T-helper 17 cell (primary cell): ENCODE data around the gene KMT2A. TPM values are rescaled to one million over a fixed set of nuclear protein-coding genes. Genes with fewer than 3 reads are reported as not detected.
"Not testable (repeated sequence)": the region's sequence is repeated elsewhere in the genome, so short reads cannot be mapped to it uniquely, and the experiment has no call there.

Source experiments
- ATAC-seq: fragments of 150-1000 bp; cut with Tn5 transposase; 2 replicates; pipeline ENCODE4 v1.10.0; 2021; ENCODE audit warnings: mild to moderate bottlenecking, moderate library complexity
- DNase-seq, 3 donors: peaks; one replicate each; pipeline versions ENCODE4 v3.0.0 to v3.0.0-alpha.2; 2020 to 2021
- H3K9me3 ChIP-seq: one replicate; pipeline ENCODE4 v1.7.0; 2013; ENCODE audit warnings: low read length, mild to moderate bottlenecking; ENCODE audit not compliant: control insufficient read depth, poor library complexity, severe bottlenecking
- H3K27ac Mint-ChIP-seq: one replicate; pipeline ENCODE4 v1.8.0; 2022; ENCODE audit warnings: mild to moderate bottlenecking, moderate library complexity, mixed read lengths
- H3K27me3 Mint-ChIP-seq: one replicate; pipeline ENCODE4 v1.8.0; 2022; ENCODE audit warnings: mixed read lengths
- H3K36me3 Mint-ChIP-seq: one replicate; pipeline ENCODE4 v1.8.0; 2022; ENCODE audit warnings: low read depth, mixed read lengths
- H3K4me1 Mint-ChIP-seq: one replicate; pipeline ENCODE4 v1.8.0; 2022; ENCODE audit warnings: mild to moderate bottlenecking, mixed read lengths
- H3K4me3 Mint-ChIP-seq: one replicate; pipeline ENCODE4 v1.8.0; 2022; ENCODE audit warnings: mild to moderate bottlenecking, moderate library complexity, mixed read lengths
- total RNA-seq, 4 donors: library from RNA in 2 of 4; stranded (reverse) in 2 of 4; gene quantifications; one replicate each; pipeline ENCODE4 v1.2.3 and lab custom pipeline; 2022 to 2026

The KMT2A gene
- total RNA-seq, 2 donors from 2014 or later, result 156 to 178 TPM

DNA sequence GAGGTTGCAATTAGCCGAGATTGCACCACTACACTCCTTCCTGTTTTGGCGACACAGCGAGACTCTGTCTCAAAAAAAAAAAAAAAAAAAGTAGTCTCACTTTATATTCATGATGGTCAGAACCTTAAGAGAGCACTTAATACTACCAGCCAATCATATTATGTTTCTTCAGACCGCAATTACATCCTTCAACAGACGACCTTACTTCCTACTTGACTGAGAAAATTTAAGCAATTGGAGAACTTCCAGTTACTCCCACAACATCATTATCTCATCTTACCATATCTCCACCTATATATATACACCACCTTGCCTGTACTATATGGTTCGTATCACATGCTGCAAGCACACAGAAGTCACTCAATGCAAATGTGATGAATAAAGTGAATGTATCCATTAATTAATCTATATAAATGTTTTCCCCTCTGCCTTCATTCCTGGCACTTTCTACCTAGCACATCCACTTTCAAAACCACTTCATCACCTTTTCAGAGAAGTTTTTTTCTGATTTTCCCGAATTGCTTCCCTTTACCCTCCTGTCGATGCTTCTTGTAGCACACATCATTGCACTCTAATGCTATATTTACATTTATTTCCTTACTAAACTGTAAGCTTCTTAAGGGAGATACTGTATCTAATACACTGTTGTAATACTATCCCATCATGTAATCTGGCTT, 21.1 kb upstream of the KMT2A start:
- Mint-ChIP-seq H3K36me3 (peaks cover 5% of the 10 kb centered on the region), H3K4me3 (no peak overlapping the region), H3K27me3 (no peaks in the 10 kb centered on the region), H3K27ac (no peak overlapping the region), H3K4me1 (peaks cover 4% of the 10 kb centered on the region)
- DNase-seq (no peak), ATAC-seq (no peak)
- no peaks in the 10 kb centered on the region for H3K9me3 ChIP-seq

DNA sequence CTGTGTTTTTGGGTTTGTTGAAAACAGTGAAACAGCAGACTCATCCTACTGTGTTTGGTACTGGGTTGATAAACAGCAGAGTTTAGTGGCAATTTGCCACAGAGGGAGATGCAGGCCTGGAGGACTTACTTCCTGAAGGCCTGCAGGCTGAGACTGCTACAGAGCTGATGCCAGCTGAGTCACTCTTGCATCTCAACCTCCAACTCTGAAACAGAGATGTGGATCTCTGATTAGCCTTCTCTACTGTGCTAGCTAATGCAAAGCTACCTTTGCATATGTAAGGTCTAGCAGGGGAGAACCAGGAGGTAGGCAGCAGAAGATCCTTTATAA, 20.6 kb upstream of the KMT2A start:
- H3K9me3 ChIP-seq, result no peaks in the 10 kb centered on the region
- Mint-ChIP-seq H3K27ac (no peak overlapping the region), H3K4me1 (peaks cover under 1% of the 10 kb centered on the region), H3K36me3 (peaks cover 5% of the 10 kb centered on the region), H3K27me3 (no peaks in the 10 kb centered on the region), H3K4me3 (no peak overlapping the region)
- DNase-seq (no peak), ATAC-seq (peak; percentile 56)

DNA sequence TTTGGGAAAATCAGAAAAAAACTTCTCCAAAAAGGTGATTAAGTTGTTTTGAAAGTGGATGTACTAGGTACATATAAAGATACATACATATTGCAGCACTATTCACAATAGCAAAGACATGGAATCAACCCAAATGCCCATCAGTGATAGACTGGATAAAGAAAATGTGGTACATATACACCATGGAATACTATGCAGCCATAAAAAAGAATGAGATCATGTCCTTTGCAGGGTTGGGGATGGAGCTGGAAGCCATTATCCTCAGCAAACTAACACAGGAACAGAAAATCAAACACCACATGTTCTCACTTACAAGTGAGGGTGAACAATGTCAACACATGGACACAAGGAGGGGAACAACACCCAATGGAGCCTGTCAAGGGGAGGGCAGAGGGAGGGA, 19.4 kb upstream of the KMT2A start:
- H3K4me3 Mint-ChIP-seq, H3K27ac Mint-ChIP-seq, H3K36me3 Mint-ChIP-seq: not testable (repeated sequence)

DNA sequence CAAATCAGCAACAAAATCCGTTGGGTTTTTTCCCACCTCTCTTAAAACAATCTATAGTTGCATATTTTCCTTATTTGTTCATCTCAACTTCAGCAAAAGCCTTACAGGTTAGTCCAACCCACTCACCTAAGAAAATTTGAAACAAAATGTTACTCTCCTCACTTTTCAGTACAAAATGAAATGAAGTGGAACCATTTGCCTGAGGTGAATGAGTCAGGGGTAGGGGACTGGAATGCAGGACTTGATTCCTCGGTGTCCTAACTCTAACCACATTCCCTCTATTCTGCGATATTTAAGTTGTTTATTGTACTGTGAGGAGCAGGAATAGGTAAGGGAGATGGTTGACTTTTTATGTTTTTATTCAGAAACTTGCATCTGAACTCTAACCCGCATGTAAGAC, 18.5 kb upstream of the KMT2A start:
- no peak overlapping the region for H3K27ac Mint-ChIP-seq
- ATAC-seq, result no peak
- no peaks in the 10 kb centered on the region for H3K27me3 Mint-ChIP-seq
- H3K9me3 ChIP-seq, result no peaks in the 10 kb centered on the region
- DNase-seq, result no peak
- H3K4me3 Mint-ChIP-seq, result no peak overlapping the region
- peaks cover 6% of the 10 kb centered on the region for H3K4me1 Mint-ChIP-seq
- H3K36me3 Mint-ChIP-seq, result peaks cover 8% of the 10 kb centered on the region

More for the DNA sequence above, 19.4 kb upstream of the KMT2A start:
- not testable (repeated sequence) for H3K9me3 ChIP-seq, H3K4me1 Mint-ChIP-seq, ATAC-seq, H3K27me3 Mint-ChIP-seq, DNase-seq

DNA sequence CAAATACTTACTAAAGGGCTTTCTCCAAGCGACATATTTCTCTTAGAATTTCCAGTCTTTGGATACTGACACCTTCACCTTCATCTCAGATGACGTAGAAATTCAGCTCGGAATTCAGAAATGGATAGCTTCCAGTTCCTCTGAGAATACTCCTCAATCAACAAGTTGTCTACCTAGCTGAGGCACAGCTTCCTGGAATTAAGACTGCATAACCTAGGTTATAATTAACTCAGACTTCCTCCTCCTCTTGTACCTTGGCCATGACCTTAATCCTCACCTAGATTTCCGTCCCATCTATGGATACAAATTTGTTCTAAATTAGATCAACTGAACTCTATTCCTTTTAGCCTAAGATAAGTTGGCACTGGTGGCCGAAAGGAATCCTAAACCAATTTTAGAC, 17.5 kb upstream of the KMT2A start:
- H3K4me1 Mint-ChIP-seq, result peaks cover 6% of the 10 kb centered on the region

DNA sequence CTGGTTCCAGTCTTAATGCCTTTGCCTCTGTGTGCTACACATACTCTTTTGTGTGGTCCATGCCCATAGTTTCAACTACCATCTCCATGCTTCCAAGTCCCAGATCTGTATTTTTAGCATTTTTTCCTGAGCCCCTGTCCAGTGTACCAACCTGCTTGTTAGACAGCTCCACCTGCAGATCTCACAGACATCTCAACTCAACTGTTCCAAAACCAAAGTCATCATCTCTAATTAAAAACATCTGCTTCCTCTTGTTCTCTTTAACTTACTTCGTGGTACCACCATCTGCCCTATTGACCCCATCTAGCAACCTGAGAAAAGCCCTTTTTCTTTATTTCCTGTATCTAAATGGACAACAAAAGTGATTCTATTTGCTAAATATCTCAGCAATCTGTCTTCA, 8.6 kb upstream of the KMT2A start:
- Mint-ChIP-seq H3K36me3 (peaks cover 6% of the 10 kb centered on the region), H3K4me1 (peaks cover 13% of the 10 kb centered on the region), H3K4me3 (no peak overlapping the region), H3K27ac (peak overlapping the region; percentile 83), H3K27me3 (no peaks in the 10 kb centered on the region)
- DNase-seq (no peak), ATAC-seq (no peak)
- no peaks in the 10 kb centered on the region for H3K9me3 ChIP-seq

More for the DNA sequence above, 17.5 kb upstream of the KMT2A start:
- H3K36me3 Mint-ChIP-seq, result peaks cover 6% of the 10 kb centered on the region
- ATAC-seq, result no peak
- no peak for DNase-seq
- no peaks in the 10 kb centered on the region for H3K9me3 ChIP-seq
- H3K27me3 Mint-ChIP-seq, result no peaks in the 10 kb centered on the region
- no peak overlapping the region for H3K4me3 Mint-ChIP-seq
- H3K27ac Mint-ChIP-seq, result no peak overlapping the region

DNA sequence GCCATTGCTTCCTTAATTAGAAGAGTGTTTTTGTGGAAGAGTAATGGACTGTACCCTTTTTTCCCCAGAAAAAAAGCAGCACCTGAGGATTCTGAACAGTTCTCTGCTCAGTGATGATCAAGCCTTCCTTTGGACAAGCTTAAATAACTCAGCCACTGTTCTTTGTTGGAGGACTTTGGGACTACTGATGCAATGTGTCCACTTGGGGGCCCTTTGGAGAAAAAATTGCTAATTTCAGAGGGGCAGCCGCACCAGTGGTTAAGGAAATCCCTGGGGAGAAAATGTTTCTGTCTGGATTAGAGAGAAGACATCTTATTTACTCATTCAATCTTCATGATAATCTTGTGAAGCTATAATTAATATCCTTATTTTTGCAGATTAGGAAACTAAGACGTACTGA, 5.3 kb upstream of the KMT2A start:
- H3K27ac Mint-ChIP-seq, result no peak overlapping the region
- no peak overlapping the region for H3K4me3 Mint-ChIP-seq
- peaks cover 3% of the 10 kb centered on the region for H3K36me3 Mint-ChIP-seq
- H3K27me3 Mint-ChIP-seq, result no peaks in the 10 kb centered on the region
- DNase-seq (no peak), ATAC-seq (no peak)
- no peaks in the 10 kb centered on the region for H3K9me3 ChIP-seq
- H3K4me1 Mint-ChIP-seq, result peaks cover 23% of the 10 kb centered on the region

DNA sequence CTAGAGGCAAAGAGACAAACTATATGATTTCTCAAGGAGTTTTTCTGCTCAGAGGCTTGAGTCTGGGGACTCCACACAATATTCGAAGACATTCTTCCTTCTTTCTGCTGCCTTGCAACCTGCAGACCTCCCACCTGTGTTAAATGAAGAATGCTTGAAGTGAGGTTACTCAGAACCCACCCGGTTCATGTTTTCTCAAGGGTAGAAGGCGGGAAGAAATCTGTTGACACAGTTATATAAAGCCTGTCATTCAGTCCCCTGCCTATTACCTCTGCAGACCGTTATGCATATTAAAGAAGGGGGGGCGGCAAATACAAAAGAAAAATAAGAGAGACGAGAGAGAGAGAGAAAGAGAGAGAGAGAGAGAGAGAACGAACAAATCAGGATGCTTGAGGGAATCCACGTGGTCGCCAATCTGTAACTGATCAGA, 2.2 kb upstream of the KMT2A start:
- no peak for ATAC-seq
- no peaks in the 10 kb centered on the region for H3K36me3 Mint-ChIP-seq
- peak overlapping the region; percentile 98 for H3K4me3 Mint-ChIP-seq
- DNase-seq, result no peak
- no peaks in the 10 kb centered on the region for H3K9me3 ChIP-seq
- H3K27ac Mint-ChIP-seq, result peak overlapping the region; percentile 95
- H3K27me3 Mint-ChIP-seq, result no peaks in the 10 kb centered on the region
- H3K4me1 Mint-ChIP-seq, result peaks cover 32% of the 10 kb centered on the region

DNA sequence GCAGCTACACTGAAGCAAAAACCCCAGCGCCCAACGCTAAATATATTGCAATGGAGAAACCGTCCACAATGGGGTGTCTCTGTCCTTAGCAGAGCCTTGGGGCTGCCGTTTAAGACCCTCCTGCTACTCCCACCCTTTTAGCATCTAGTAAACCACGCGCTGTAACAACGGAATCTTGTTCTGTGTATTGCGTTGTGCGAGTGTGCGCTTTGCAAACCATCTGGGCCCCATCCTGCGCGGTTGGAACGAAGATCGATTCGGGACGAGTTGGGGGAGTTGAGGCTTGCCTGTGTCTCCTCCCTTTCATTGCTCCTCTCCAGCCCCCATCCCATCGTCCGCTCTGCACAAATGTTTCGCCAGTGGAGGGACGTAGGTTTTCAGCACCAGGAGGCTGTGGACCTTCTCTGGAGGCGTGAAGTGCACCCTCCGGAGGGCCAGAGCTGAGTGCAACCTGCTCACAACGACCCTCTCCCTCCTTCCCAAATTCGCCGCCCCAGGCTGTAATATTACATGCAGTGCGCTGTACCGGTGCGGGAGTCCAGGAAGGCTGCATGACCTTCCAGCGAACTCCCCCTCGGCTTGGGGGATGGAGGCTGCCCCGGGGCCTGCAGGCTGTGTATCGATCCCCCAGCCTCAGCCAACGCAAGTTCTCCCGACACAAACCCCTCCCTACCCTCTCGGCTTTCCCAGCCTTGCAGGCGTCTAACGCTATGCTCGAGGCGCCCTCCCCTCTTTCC, 1.6 kb upstream of the KMT2A start:
- DNase-seq (peak; percentile 20 to 26 (median 22)), ATAC-seq (peak; percentile 26)
- peak overlapping the region; percentile 98 for H3K4me3 Mint-ChIP-seq
- H3K9me3 ChIP-seq, result no peaks in the 10 kb centered on the region
- H3K4me1 Mint-ChIP-seq, result peaks cover 35% of the 10 kb centered on the region
- H3K27ac Mint-ChIP-seq, result peak overlapping the region; percentile 95
- no peaks in the 10 kb centered on the region for H3K27me3 Mint-ChIP-seq
- H3K36me3 Mint-ChIP-seq, result no peaks in the 10 kb centered on the region

DNA sequence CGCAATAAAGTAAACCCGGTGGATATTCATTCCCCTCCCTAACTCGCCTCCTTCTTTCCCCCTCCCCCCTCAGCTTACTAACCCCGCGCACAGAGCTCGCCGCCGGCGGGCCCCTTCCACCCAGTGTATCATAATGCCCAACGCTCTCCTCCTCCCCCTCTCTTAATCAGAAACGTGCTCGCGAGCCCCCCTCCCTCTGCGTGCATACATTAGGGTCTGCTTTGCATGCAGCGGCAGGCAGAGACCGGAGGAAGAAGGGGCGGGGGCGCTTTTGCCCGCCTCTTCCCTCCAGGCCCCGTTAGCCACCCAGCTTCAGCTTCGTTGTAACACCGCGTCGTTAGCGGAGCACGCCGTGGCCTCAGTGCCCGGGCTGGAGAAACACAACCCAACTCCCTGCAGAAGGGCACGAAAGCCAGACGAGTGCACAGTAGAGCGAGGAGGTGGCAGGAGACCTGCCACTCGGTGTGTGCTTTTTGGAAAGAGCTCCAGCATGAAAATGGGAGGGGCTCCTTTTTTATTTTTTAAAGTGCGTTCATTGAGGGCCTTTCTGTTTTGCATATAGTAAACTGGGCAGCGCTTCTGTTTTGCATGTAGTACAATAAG, 901 bp upstream of the KMT2A start:
- Mint-ChIP-seq H3K27me3 (no peaks in the 10 kb centered on the region), H3K4me1 (peaks cover 41% of the 10 kb centered on the region), H3K27ac (peak overlapping the region; percentile 95), H3K4me3 (peak overlapping the region; percentile 98), H3K36me3 (no peaks in the 10 kb centered on the region)
- H3K9me3 ChIP-seq, result no peaks in the 10 kb centered on the region
- DNase-seq (peak; percentile 34 to 59 (median 54)), ATAC-seq (peak; percentile 5)

DNA sequence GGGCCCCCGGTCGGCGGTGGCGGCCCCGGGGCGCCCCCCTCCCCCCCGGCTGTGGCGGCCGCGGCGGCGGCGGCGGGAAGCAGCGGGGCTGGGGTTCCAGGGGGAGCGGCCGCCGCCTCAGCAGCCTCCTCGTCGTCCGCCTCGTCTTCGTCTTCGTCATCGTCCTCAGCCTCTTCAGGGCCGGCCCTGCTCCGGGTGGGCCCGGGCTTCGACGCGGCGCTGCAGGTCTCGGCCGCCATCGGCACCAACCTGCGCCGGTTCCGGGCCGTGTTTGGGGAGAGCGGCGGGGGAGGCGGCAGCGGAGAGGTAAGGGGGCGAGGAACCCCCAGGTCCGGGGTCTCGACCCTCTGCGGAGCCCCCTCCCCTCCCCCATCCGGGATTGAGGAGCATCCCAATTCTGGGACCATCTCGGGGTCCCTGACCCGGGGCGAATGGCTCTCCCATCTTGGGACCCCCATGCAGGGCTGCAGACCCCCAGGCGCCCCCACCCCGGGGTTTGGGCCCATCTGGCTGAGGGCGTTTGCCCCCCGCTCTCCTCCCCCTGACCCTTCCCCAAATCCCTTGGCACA, 431 bp downstream of the KMT2A start:
- ATAC-seq (peak; percentile 37), DNase-seq (peak; percentile 41 to 71 (median 64))
- Mint-ChIP-seq H3K4me3 (peak overlapping the region; percentile 98), H3K27ac (peak overlapping the region; percentile 96), H3K27me3 (no peaks in the 10 kb centered on the region), H3K4me1 (peaks cover 50% of the 10 kb centered on the region), H3K36me3 (no peaks in the 10 kb centered on the region)
- H3K9me3 ChIP-seq, result no peaks in the 10 kb centered on the region

DNA sequence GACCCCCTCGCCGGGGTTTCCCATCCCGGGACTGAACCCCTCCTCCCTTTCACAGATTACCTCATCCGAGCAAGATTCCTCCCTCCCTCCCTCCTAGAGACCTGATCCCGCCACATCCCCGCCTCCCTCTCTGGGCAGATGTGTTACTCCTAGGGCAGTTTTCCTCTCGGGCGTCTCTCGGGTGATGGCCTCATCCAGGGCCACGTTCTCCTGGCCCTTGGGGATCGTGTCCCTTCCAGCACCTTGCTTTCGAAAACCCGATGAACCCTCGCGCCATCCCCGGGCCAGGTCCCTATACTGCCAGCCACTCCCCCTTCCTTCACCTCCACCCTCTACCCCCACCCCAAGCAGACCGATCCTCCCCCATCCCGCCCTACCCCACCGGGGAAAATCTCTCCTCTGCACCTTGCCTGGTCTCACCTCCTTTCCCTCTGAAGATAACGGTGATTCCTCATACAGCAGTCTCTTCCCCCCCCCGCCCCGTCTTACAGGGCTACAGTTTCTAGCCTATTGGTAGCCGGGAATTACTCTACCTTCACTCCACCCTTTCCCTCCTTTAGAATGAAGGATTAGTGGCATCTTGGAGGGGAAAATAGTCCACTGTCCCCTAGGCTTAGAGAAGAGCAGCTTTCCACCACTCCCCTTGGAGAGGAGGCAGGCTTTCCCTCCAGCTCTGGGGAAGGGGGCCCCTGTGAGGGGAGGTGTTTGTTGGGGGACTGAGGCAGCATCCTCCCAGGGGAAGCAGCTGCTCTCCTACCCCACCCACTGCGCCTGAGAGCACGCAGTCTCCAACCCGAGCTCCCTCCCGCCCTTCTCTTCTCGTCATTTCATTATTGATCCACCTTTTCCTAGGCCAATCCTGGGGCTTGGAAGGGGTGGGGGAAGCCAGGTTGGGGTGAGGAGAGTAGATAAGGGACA, 1.2 kb downstream of the KMT2A start:
- no peak for ATAC-seq
- Mint-ChIP-seq H3K27ac (peak overlapping the region; percentile 96), H3K27me3 (no peaks in the 10 kb centered on the region), H3K36me3 (no peaks in the 10 kb centered on the region), H3K4me1 (peaks cover 57% of the 10 kb centered on the region), H3K4me3 (peak overlapping the region; percentile 98)
- H3K9me3 ChIP-seq, result no peaks in the 10 kb centered on the region
- DNase-seq, result peak; percentile 21 to 56 (median 43)
